AML-193 (cell line): ENCODE results near the gene TAF5L.
"Not testable (repeated sequence)": the region's sequence is repeated elsewhere in the genome, so short reads cannot be mapped to it uniquely, and the experiment has no call there.

ENCODE experiments used
- DNase-seq, 2 experiments: peaks; one replicate each; lab custom pipeline; 2025; lab: John Stamatoyannopoulos, UW

Gene TAF5L

DNA sequence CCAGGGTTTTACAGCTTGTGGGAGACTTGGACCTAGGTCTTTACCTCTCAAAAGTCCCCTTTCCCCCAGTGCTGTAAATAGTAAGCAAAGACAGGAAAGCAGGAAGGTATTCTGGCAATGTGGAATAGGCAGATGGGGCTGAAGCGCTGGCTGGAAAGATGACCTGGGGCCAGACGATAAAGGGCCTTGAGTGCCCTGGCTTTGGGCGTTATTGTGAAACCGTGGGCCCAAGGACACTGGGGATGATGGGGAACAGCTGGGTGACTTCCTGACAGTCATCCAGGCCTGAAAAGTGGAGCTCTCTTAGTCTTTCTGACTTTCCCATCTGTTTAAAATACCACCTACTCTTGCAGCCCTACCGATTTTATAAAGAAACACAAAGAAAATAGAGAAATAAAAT is 16.5 kb upstream of the TAF5L start:
- DNase-seq, result no peak

DNA sequence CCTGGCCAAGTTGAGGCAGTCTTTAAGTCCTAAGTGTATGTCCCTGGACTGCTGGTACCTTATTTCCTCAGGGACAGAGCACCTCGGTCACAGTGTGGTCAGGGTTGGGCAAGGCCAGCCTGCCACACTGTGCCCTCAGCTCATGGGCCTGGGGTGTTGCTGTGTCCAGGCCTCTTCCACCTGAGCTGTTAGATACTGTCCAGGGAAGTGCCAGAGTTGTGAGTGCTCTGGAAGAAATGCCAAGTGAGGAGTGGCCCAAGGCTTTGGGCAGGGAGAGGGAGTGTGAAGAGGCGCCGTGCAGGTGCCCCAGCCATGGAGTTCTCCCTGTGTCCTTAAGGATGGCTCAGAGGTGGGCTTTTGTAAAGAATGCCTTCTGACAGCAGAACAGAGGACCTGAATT is 15.4 kb upstream of the TAF5L start:
- DNase-seq, result no peak

DNA sequence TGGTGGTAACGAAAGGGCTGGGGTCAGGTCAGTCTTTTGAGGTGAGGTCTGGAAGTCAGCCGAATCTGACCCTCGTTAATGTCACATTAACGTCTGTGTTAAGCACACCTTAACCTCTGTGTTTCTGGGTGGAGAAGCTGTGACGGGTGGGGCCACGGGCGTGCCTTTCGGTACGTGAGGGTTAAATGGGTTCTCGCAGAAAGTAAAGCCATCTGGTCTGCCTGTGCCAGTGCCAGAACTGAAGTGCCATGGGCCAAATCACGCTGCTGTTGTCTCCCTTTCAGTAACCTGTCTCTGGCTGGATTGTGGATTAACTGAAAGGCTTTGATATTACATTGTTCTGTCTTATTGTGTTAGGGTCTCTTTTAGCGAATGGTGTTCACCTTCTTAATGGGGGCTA is 14.5 kb upstream of the TAF5L start:
- no peak for DNase-seq

DNA sequence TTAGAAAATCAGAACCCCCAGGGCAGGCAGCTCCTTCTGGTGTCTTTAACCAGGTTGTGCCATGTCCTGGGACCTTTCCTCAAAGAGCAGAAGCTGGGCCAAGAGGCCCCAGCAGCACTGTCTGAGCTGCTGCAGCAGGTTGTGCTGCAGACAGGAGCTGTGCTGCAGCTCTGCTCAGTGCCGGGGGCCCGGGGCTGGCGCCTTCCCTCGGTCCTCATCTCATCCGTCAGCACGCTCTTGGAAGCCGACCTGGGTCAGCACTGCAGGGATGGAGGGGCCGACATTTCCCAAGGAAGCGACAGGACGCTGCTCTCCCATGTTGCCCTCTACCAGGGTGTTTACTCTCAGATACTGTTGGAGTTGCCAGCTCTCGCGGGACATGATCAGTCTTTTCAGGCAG is 11.8 kb upstream of the TAF5L start:
- DNase-seq, result no peak

DNA sequence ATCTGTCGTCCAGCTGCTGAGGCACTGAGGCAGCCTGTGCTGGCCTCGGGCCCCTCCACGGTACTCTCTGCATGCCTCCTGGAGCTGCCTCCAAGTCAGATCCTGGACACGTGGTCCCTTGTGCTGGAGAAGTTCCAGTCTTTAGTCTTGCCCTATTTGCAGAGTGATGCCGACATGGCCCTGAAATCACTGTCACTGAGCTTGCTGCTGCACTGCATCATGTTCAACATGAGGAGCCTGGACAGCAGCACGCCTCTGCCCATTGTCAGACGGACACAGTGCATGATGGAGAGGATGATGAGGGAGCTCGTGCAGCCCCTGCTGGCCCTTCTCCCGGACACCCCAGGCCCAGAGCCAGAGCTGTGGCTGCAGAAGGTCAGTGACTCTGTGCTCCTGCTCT is 10.1 kb upstream of the TAF5L start:
- DNase-seq, result no peak

DNA sequence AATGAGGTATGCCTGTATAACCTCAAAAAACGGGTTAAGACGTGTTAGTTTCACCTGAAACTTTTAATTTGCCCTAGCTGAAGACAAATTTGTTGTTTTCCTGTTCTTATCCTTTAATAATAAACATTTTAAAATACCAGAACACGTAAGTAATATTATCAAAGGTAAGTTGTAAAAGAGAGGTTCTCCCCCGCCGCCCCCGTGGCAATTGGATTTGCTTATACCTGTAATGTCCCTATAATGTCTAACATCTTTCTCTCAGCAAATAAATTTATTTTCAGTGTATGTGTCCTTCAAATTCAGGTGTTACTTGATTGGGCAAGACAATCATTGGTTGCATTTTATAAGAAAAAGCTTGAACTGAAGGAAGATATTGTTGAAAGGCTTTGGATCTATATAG is 6.0 kb upstream of the TAF5L start:
- DNase-seq, result no peak

DNA sequence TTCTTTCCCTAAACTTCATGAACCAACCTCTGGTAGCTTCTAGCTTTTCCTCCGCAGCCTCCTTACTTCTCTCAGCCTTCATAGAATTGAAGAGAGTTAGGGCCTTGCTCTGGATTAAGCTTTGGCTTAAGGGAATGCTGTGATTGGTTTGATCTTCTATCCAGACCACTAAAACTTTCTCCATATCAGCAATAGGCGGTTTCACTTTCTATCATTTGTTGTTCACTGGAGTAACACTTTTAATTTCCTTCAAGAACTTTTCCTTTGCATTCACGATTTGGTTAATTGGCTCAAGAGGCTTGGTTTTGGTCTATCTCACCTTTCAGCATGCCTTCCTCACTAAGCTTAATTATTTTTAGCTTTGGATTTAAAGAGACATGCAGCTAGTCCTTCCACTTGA is 5.2 kb upstream of the TAF5L start:
- no peak for DNase-seq

DNA sequence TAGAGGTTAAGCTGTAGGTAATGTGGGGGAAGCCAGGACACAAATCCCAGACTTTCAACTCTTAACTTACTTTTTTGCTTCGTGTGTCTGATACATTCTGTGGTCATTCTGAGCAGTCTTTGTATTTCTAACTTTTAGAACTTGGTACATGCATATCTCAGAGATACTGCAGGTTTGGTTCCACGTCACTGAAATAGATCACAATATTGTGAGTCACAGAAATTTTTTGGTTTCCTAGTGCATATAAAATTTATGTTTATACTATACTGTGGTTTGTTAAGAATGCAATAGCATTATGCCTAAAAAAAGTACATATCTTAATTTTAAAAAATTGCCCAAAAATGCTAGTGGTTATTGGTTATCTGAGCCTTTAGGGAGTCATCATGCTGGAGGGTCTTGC is 3.3 kb upstream of the TAF5L start:
- DNase-seq, result no peak

DNA sequence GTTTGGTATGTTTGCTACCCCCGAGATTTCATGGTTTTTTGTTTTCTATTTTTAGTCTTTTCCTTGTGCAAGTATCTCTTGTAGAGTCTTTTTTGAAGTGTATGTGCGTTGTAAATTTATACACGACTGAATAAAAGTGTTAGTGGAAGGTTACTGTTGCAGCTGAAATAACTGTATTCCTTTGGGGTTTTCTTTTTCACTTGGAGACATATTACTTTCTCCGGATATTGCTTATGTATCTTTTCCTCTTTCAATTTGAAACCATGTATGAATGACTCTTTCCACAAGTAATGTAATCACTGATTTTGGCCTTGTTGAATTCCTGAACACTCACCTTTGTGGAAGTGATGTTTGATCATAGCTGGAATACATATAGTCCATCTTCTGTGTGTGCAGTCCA is 1.1 kb upstream of the TAF5L start:
- no peak for DNase-seq

DNA sequence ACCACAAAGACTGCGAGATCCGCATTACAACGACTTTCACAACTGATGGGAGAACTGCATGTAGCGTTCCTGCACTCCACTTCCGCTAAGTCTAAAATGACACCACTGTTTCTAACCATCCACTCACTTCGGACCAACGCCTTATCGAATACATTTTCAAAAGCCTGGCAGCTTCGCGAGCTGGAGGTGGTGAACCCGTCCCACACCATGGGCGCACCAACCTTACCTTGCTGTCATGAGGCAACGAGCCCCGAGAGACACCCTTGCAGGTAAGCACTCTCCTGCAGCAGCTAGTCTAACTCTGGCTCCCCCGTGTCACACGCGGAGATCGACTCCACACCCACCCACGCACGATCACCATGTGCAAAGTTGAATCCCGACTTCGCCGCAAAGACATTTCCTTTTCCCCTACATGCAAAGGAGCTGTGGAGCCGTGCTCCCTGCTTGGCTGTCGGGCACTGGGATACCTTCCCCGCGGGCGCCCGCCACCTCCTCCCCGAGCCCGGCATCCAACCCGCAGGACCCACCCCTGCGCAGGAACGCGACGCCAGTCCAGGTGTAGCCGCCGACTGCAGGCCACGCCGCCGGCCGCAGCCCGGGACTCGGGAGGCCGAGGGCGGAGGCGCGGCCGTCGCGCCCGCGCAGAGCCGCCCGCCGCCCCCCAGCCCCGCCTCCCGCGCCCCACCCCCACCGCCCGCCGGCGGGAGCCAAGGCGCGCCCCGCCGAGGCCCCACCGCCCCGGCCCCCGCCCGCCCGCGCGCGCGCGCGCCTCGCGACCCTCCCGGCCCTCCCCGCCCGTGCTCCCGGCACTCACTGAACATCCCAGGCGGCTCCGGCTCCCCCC is 629 bp downstream of the TAF5L start:
- peak; percentile 42 to 54 for DNase-seq

DNA sequence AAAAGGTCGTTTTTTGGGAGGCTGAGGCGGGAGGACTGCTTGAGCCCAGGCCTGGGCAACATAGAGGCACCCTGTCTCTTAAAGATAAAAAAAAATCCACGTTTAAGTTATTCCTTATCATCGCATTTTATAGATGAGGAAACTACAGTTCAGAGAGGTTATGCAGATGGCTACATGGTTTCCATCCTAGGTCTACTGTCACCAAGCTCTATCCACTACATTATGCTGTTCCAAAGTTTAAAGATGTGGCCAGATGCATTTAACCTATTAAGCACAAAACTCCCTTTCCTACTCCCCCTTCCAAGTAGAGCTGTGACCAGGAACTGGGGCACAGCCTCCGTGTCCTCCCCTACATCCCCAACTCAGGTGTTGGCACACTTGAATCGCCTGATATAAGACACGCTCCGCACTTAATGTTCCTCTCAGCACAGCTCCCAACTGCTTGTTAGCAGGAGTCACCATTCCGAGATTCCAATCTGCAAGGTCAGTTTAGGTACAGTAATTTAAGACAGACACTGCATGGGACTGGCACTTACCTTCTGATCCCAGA is 1.3 kb downstream of the TAF5L start:
- DNase-seq, result no peak

DNA sequence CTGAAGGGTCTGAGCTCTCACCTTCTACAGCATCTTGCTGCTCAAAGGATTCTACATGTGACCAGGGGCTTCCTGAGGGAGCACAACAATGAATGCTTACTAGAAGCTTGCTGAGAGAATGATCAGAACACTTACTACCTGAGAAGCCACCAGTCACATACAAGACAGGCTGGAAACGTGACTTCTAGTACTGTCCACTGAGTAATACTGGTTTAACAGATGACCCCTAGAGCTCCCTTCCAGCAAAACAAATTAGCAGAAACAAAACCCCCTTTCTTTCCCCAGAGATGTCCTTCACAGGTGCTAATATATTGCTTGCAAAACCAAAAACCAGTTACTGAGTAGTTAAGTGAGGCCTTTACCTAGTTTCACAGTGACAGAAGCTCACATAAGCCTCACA is 2.1 kb downstream of the TAF5L start:
- no peak for DNase-seq

DNA sequence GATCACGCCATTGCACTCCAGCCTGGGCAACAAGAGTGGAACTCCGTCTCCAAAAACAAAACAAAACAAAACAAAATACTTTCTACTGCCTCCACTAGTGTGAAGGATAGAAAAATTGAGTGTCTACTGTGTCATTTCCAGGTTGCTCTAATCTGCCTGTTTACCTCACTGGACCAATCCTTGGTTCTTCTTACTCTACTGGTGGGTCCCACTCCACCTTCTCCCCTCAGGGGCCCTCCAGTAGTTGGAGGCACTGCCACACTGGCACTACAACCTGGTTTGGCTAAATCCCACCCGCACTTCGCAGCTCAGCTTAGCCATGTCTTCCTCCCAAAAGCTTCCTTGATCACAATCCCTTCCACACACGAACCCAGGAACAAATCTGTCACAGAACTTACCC is 2.7 kb downstream of the TAF5L start:
- DNase-seq, result no peak

DNA sequence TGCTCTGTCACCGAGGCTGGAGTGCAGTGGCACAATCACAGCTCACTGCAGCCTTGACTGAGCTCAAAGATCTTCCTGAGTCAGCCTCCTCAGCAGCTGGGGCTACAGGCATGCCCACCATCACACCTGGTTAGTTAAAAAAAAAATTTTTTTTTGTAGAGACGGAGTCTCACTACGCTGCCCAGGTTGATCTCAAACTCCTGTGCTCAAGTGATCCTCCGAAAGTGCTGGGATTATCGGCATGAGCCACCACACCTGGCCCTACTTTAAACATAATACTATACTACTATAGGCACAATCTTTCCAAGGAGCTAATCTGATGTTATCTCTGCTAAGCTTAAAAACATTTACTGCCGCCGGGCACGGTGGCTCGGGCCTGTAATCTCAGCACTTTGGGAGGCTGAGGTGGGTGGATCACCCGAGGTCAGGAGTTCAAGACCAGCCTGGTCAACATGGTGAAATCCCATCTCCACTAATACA is 3.2 kb downstream of the TAF5L start:
- not testable (repeated sequence) for DNase-seq

DNA sequence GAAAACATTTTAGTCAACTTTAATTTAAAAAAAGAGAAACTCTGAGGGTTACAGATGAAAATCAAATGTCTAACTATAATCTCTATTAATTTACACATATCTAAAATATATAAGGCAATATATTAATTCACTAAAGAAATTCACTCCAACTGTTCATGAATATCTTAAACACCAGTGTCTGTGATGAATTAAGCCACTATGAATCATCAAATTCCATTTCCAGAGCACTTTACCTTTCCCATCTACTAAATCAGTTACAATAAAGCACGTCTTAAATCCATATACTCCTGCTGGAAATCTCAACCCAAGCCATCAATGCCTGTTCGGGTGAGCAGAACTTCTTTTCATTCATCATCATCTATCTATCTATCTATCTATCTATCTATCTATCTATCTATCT is 4.3 kb downstream of the TAF5L start:
- no peak for DNase-seq

DNA sequence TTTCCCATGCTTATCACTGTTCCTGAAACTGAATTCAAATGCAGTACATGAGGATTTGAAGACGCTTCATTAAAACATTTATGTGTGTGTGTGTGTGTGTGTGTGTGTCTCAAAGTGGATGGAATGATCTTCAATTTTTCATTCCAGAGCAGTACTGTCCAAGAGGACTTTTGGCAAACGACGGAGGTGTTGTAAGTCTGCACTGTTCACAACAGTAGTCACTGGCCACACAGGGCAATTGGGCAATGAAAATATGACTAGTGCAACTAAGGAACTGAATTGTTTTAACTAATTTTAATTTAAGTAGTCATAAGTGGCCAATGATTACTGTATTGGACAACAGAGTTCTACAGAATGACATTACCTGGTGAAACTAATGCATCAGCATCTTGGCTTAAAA is 5.0 kb downstream of the TAF5L start:
- no peak for DNase-seq

DNA sequence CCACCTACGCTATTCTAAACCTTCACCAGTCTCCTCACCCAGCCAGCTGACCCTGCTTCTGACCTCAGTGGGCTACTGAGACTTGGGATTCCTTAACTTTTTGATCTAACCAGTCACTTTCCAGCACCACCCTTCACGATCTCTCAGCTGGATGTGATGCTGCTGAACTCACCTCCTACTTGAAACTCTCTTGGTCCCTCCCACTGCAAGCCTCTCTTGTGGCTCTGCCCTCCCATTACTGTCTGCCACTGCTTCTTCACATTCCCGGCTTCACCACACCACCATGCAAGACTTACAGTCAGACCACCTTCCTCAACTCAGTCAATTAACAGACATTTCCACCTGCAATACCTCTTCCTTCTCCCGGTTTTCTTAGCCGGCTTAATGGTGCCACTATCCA is 6.3 kb downstream of the TAF5L start:
- no peak for DNase-seq

DNA sequence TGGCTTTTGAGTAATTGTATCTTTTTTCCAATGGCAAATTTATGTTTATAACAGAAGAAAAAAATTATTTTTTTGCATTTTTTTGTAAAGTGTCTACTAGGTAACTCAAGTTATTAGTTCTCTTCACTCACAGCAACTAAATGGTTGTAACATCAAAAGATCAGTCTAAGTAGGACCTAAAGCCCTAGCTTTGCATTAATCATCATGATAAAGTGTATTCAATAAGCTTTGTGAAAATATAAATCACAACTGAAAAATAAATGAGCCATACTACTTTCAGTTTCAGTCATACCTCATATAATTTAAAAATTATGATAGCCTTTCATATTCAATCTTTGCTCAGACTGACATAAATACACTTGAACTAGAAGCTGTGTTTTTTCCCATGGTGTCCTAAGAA is 6.9 kb downstream of the TAF5L start:
- no peak for DNase-seq

DNA sequence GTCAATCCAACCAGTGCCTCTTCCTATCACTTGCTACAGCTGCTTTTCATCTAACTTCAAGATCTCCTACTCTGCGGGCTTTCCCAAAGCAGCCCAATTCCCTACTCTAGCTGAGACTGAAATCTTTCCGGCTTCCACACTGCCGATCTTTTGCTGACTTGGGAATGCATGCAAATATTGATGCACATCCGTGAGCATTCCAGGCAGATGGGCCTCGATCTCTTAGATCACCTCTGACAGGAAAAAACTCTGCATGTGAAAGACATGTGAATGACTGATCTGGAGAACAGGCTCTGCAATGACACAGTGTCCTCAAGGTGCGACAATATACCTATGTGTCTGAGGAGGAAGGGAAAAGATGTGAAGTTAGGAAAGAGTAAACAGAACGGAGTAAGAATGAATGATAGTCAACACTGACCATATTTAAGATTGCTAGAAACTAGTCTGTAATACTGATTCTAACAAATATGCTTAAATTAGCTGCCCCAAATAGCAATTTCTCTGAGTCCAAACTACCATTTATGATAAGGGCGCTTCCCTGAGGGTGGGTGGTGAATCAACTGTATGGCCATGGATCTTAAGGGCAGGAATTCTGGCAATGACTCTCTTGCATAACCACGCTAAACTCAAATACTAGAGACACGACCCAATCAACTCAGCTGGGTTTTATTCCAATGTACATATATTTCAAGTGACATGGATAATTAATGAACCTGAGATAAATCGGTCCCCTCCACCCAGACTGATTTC is 8.4 kb downstream of the TAF5L start:
- no peak for DNase-seq

DNA sequence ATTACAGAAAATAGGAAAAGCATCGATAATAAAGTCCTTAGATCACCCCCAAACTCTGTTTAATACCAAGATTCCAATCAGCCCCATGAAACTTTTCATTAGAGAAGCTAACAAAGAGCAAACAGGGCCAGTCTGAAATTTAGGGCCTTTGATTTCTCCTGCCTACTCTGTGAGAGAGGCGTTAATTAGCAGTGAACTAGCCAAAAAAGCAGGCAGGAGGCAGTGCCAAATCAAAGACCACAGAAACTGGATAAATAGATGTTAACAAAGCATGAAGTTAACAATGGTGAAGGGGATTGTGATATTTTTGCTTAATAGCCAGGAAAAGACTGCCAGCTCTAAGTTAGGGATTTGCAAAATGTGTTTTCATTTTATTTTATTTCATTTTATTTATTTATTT is 11.2 kb downstream of the TAF5L start:
- no peak for DNase-seq

DNA sequence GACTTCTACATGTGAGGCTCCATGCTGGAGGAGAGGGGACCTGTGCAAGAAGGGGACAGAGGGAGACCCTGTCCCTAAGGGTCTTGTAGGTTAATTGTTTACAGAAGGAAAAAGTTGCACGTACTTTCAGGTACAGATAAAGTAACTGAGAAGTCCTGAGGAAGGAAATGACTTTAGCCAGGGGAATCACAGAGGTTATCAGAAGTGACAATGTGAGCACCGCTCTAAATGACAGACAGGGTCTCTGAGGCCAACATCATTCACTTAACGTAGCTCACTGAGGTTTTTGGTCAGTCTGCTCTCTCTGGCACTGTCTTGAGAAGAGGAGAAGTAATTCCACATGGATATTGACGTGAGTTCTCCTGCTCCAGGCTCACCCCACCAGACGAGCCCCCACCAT is 12.0 kb downstream of the TAF5L start:
- no peak for DNase-seq

DNA sequence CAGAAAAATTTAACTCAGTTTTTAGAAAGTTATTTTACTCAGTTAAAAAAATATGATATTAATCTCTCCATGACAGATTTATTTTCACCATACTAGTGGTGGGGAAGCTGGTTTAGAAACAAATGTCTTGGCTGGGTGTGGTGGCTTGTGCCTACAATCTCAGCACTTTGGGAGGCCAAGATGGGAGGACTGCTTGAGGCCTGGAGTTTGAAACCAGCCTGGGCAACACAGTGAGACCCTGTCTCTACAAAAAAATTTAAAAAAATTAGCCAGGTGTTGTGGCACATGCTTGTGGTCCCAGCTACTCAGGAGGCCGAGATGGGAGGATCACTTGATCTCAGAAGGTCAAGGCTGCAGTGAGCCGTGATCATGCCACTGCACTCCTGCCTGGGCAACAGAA is 17.3 kb downstream of the TAF5L start:
- DNase-seq, result no peak

DNA sequence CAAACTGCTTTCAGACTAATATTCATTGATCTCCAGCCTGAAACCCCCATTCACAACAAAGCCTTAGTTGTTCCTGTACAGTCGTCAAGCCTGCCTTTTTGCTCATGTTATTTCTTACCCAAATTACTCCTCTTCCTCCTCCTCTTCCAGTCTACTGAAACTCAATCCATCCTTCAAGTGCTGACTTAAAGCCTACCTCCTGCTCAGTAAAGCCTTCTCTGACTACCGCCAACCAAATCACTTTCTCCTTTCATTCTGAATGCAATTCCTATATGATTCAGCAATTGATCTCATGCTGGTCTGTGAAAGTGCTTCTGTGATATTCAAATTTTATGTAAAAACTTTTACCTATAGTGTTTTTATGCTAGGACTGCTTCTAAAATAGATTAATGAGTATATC is 18.6 kb downstream of the TAF5L start:
- DNase-seq, result no peak
